Measurements from ENCODE around the gene PLCD1. TPM values are rescaled to one million over a fixed set of nuclear protein-coding genes. Genes with fewer than 3 reads are reported as not detected.
"Not testable (repeated sequence)": the region's sequence is repeated elsewhere in the genome, so short reads cannot be mapped to it uniquely, and the experiment has no call there.

PLCD1 gene
- total RNA-seq (10 to 100 TPM; 31.3 to 91.0 (median 75.7) TPM), total RNA-seq (2.8 to 118 (median 56.2) reads per million in 29 experiments)
- total RNA-seq (2013): 37.8 TPM

- WGBS (ENCODE audit: insufficient coverage): 5% methylated on average over 63 of the region's 75 CpGs
- peaks cover 0 to 46% of the 10 kb centered on the region in 2 experiments for H3K4me1 ChIP-seq (ENCODE audit: control insufficient read depth in 1 of 2, extremely low read depth in 1 of 2, insufficient read depth in 2 of 2, low read length in 2 of 2)
- Mint-ChIP-seq H3K4me3 (peak within 1 kb of the TSS; percentile 54 to 82 (median 61)), H3K9me3 (no peaks in the 10 kb centered on the region), H3K27me3 (peaks cover 6 to 11% of the 10 kb centered on the region in 2 donors), H3K4me1 (peaks cover 36 to 49% (median 39%) of the 10 kb centered on the region in 3 donors), H3K36me3 (no peaks in the 10 kb centered on the region), H3K27ac (peak within 1 kb of the TSS in 1 of 2 donors; percentile 86)
- H3K9me3 ChIP-seq: no peaks in the 10 kb centered on the region
- ATAC-seq (replicated peaks in 1 of 4): no peak
- peak within 1 kb of the TSS; percentile 47 for H3K27ac ChIP-seq (ENCODE audit: low read length)
- DNase-seq: peak in 7 of 35 experiments; percentile 14 to 54 (median 30)
- ChIA-PET CTCF (interaction anchor here (0.6 to 1.6 kb wide), 2 partner anchors 10 to 152 kb away, joined by 3 to 4 read pairs; partner anchors contain the start of gene DLEC1 (in 1 of the 2)), POLR2A (interaction anchor here (0.6 to 1.4 kb wide), 4 partner anchors 10 to 1040 kb away, joined by 4 to 12 read pairs (median 6); partner anchors contain the start of gene DLEC1 (in 1 of the 2))
- peak within 1 kb of the TSS; percentile 47 to 63 for H3K4me3 ChIP-seq (ENCODE audit: control insufficient read depth in 1 of 2, extremely low read depth in 1 of 2, low read length in 1 of 2)
- no peaks in the 10 kb centered on the region for H3K36me3 ChIP-seq (ENCODE audit: control insufficient read depth in 2 of 2, extremely low read depth in 1 of 2, insufficient read depth in 1 of 2, low read length in 1 of 2)
- peaks cover 0 to 24% of the 10 kb centered on the region in 2 experiments for H3K27me3 ChIP-seq (replicated peaks in 1 of 2; ENCODE audit: control insufficient read depth in 2 of 2, extremely low read depth in 1 of 2, insufficient read depth in 2 of 2, low read length in 1 of 2)
Observed at GRCh38 chr3:38029400-38030125, at the start of gene PLCD1. PLCD1 (minus strand) TSS chr3:38029642; CDS start chr3:38029539, 103 bp downstream.

GRCh38 chr3:38077073-38077472 lies 47.6 kb upstream of the PLCD1 start:
- H3K4me3 ChIP-seq (ENCODE audit: control insufficient read depth in 1 of 2, extremely low read depth in 1 of 2, low read length in 1 of 2); ATAC-seq (replicated peaks in 1 of 4); H3K27me3 Mint-ChIP-seq; DNase-seq; H3K4me1 ChIP-seq (ENCODE audit: control insufficient read depth in 1 of 2, extremely low read depth in 1 of 2, insufficient read depth in 2 of 2, low read length in 2 of 2); H3K27ac ChIP-seq (ENCODE audit: low read length); CTCF ChIA-PET; H3K27me3 ChIP-seq (replicated peaks in 1 of 2; ENCODE audit: control insufficient read depth in 2 of 2, extremely low read depth in 1 of 2, insufficient read depth in 2 of 2, low read length in 1 of 2); H3K36me3 Mint-ChIP-seq; POLR2A ChIA-PET; H3K9me3 ChIP-seq; H3K27ac Mint-ChIP-seq; H3K9me3 Mint-ChIP-seq; H3K4me1 Mint-ChIP-seq; H3K4me3 Mint-ChIP-seq; H3K36me3 ChIP-seq (ENCODE audit: control insufficient read depth in 2 of 2, extremely low read depth in 1 of 2, insufficient read depth in 1 of 2, low read length in 1 of 2): not testable (repeated sequence)
- WGBS (ENCODE audit: insufficient coverage): 90% methylated on average over 1 of the region's 3 CpGs

- H3K36me3 ChIP-seq (ENCODE audit: control insufficient read depth in 2 of 2, extremely low read depth in 1 of 2, insufficient read depth in 1 of 2, low read length in 1 of 2): no peaks in the 10 kb centered on the region
- ATAC-seq (replicated peaks in 1 of 4): no peak
- ChIA-PET POLR2A (no interaction called here), CTCF (no interaction called here)
- no peaks in the 10 kb centered on the region for H3K4me1 Mint-ChIP-seq
- peaks cover 0 to 4% (median 0%) of the 10 kb centered on the region in 3 donors for H3K9me3 Mint-ChIP-seq
- peaks cover 15% of the 10 kb centered on the region for H3K36me3 Mint-ChIP-seq
- H3K9me3 ChIP-seq: peaks cover 4% of the 10 kb centered on the region
- no peak overlapping the region for H3K27ac ChIP-seq (ENCODE audit: low read length)
- WGBS (ENCODE audit: insufficient coverage): no CpG with 5 or more reads among the region's 2 CpGs
- H3K27ac Mint-ChIP-seq: no peak overlapping the region
- no peaks in the 10 kb centered on the region for H3K4me1 ChIP-seq (ENCODE audit: control insufficient read depth in 1 of 2, extremely low read depth in 1 of 2, insufficient read depth in 2 of 2, low read length in 2 of 2)
- H3K4me3 ChIP-seq (ENCODE audit: control insufficient read depth in 1 of 2, extremely low read depth in 1 of 2, low read length in 1 of 2): no peak overlapping the region
- H3K4me3 Mint-ChIP-seq: no peak overlapping the region
- H3K27me3 ChIP-seq (replicated peaks in 1 of 2; ENCODE audit: control insufficient read depth in 2 of 2, extremely low read depth in 1 of 2, insufficient read depth in 2 of 2, low read length in 1 of 2): no peaks in the 10 kb centered on the region
- no peaks in the 10 kb centered on the region for H3K27me3 Mint-ChIP-seq
- DNase-seq: no peak
Observed at GRCh38 chr3:38070013-38070412, 40.6 kb upstream of the PLCD1 start.

DNA sequence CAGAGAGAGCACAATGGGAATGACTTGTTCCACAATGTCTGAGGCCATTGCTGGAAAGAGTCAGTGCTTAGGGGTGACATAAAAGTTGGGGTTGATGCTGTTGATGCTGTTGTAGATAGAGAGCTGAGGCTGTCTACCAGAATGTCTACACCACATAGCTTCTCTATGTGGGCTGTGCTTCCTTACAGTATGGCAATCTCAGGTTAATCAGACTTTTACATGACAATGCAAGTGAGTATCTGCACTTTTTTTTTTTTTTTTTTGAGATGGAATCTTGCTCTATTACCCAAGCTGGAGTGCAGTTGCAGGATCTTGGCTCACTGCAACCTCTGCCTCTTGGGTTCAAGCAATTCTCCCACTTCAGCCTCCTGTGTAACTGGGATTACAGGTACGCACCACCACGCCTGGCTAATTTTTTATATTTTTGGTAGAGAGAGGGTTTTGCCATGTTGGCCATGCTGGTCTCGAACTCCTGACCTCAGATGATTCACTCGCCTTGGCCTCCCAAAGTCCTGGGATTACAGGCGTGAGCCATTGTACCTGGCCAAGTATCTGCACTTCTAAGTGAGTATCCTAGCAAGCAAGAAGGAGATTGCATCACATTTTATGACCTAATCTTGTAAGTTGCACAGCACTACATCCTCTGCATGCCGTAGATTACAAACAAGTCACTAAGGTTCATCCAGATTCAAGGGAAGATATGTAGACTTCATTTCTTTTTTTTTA lies 38.2 kb upstream of the PLCD1 start:
- ChIA-PET CTCF (no interaction called here), POLR2A (no interaction called here)
- Mint-ChIP-seq H3K27ac (no peak overlapping the region), H3K9me3 (peaks cover 0 to 4% (median 0%) of the 10 kb centered on the region in 3 donors), H3K4me1 (no peaks in the 10 kb centered on the region), H3K27me3 (no peaks in the 10 kb centered on the region), H3K36me3 (peaks cover 17% of the 10 kb centered on the region), H3K4me3 (no peak overlapping the region)
- H3K4me3 ChIP-seq (ENCODE audit: control insufficient read depth in 1 of 2, extremely low read depth in 1 of 2, low read length in 1 of 2): no peak overlapping the region
- no peak for DNase-seq
- no peaks in the 10 kb centered on the region for H3K36me3 ChIP-seq (ENCODE audit: control insufficient read depth in 2 of 2, extremely low read depth in 1 of 2, insufficient read depth in 1 of 2, low read length in 1 of 2)
- 83% methylated on average over 2 of the region's 6 CpGs for WGBS (ENCODE audit: insufficient coverage)
- H3K4me1 ChIP-seq (ENCODE audit: control insufficient read depth in 1 of 2, extremely low read depth in 1 of 2, insufficient read depth in 2 of 2, low read length in 2 of 2): no peaks in the 10 kb centered on the region
- no peak for ATAC-seq (replicated peaks in 1 of 4)
- H3K27me3 ChIP-seq (replicated peaks in 1 of 2; ENCODE audit: control insufficient read depth in 2 of 2, extremely low read depth in 1 of 2, insufficient read depth in 2 of 2, low read length in 1 of 2): no peaks in the 10 kb centered on the region
- peaks cover 4% of the 10 kb centered on the region for H3K9me3 ChIP-seq
- H3K27ac ChIP-seq (ENCODE audit: low read length): no peak overlapping the region

- POLR2A ChIA-PET: not testable (repeated sequence)
Observed at GRCh38 chr3:38064453-38064852, 35.0 kb upstream of the PLCD1 start.

GRCh38 chr3:38062809-38063208 lies 33.4 kb upstream of the PLCD1 start:
- WGBS (ENCODE audit: insufficient coverage): no CpG with 5 or more reads among the region's 2 CpGs
- Histone ChIP-seq H3K4me3 (ENCODE audit: control insufficient read depth in 1 of 2, extremely low read depth in 1 of 2, low read length in 1 of 2) (no peak overlapping the region), H3K36me3 (ENCODE audit: control insufficient read depth in 2 of 2, extremely low read depth in 1 of 2, insufficient read depth in 1 of 2, low read length in 1 of 2) (no peaks in the 10 kb centered on the region), H3K4me1 (ENCODE audit: control insufficient read depth in 1 of 2, extremely low read depth in 1 of 2, insufficient read depth in 2 of 2, low read length in 2 of 2) (peaks cover 0 to 8% of the 10 kb centered on the region in 2 experiments), H3K9me3 (peaks cover 4% of the 10 kb centered on the region), H3K27me3 (replicated peaks in 1 of 2; ENCODE audit: control insufficient read depth in 2 of 2, extremely low read depth in 1 of 2, insufficient read depth in 2 of 2, low read length in 1 of 2) (no peaks in the 10 kb centered on the region), H3K27ac (ENCODE audit: low read length) (no peak overlapping the region)
- Mint-ChIP-seq H3K27ac (no peak overlapping the region), H3K9me3 (peaks cover 0 to 4% (median 0%) of the 10 kb centered on the region in 3 donors), H3K4me3 (no peak overlapping the region), H3K4me1 (no peaks in the 10 kb centered on the region), H3K36me3 (peaks cover 36% of the 10 kb centered on the region), H3K27me3 (no peaks in the 10 kb centered on the region)
- POLR2A ChIA-PET: no interaction called here
- no peak for ATAC-seq (replicated peaks in 1 of 4)
- no peak for DNase-seq
- CTCF ChIA-PET: no interaction called here

More at GRCh38 chr3:38064453-38064852, 35.0 kb upstream of the PLCD1 start:
- H3K27ac ChIP-seq (ENCODE audit: low read length); DNase-seq; H3K27me3 ChIP-seq (replicated peaks in 1 of 2; ENCODE audit: control insufficient read depth in 2 of 2, extremely low read depth in 1 of 2, insufficient read depth in 2 of 2, low read length in 1 of 2); H3K4me3 ChIP-seq (ENCODE audit: control insufficient read depth in 1 of 2, extremely low read depth in 1 of 2, low read length in 1 of 2); H3K27ac Mint-ChIP-seq; H3K4me1 Mint-ChIP-seq; H3K27me3 Mint-ChIP-seq; CTCF ChIA-PET; H3K4me3 Mint-ChIP-seq; H3K4me1 ChIP-seq (ENCODE audit: control insufficient read depth in 1 of 2, extremely low read depth in 1 of 2, insufficient read depth in 2 of 2, low read length in 2 of 2); ATAC-seq (replicated peaks in 1 of 4); H3K9me3 ChIP-seq; H3K36me3 ChIP-seq (ENCODE audit: control insufficient read depth in 2 of 2, extremely low read depth in 1 of 2, insufficient read depth in 1 of 2, low read length in 1 of 2); H3K9me3 Mint-ChIP-seq: not testable (repeated sequence)
- 100% methylated on average over 8 of the region's 32 CpGs for WGBS (ENCODE audit: insufficient coverage)
- H3K36me3 Mint-ChIP-seq: peaks cover 36% of the 10 kb centered on the region

Measured in T-cell (primary cell).